H9 (cell line): Measurements from ENCODE around the gene ANGPT4. TPM values are rescaled to one million over a fixed set of nuclear protein-coding genes. Genes with fewer than 3 reads are reported as not detected.

Source experiments
- DNase-seq: peaks from one replicate; pipeline ENCODE4 v3.0.0-alpha.2; 2017
- H2AFZ ChIP-seq: one replicate; pipeline ENCODE4 v1.6.1; 2013; ENCODE audit warnings: mild to moderate bottlenecking, low read length, control low read depth, moderate library complexity
- H2AK5ac ChIP-seq: 2 replicates; pipeline ENCODE4 v1.6.1; 2013; ENCODE audit warnings: low read length, control low read depth, mixed read lengths; ENCODE audit not compliant: insufficient read length
- H2BK120ac ChIP-seq: one replicate; pipeline ENCODE4 v1.6.1; 2013; ENCODE audit warnings: low read depth, mild to moderate bottlenecking, low read length, control low read depth, inconsistent platforms; ENCODE audit not compliant: poor library complexity, severe bottlenecking
- H2BK12ac ChIP-seq: 2 replicates; pipeline ENCODE4 v1.6.1; 2013; ENCODE audit warnings: low read length, control low read depth, mixed read lengths, low read depth; ENCODE audit not compliant: insufficient read length
- H2BK15ac ChIP-seq: 2 replicates; pipeline ENCODE4 v1.6.1; 2013; ENCODE audit warnings: low read depth, low read length, control low read depth
- H2BK20ac ChIP-seq: one replicate; pipeline ENCODE4 v1.6.1; 2013; ENCODE audit warnings: low read depth, mild to moderate bottlenecking, low read length, control low read depth, inconsistent platforms; ENCODE audit not compliant: poor library complexity, severe bottlenecking
- H2BK5ac ChIP-seq: 2 replicates; pipeline ENCODE4 v1.6.1; 2013; ENCODE audit warnings: low read length, control low read depth, mixed read lengths; ENCODE audit not compliant: insufficient read length
- H3K14ac ChIP-seq: 2 replicates; pipeline ENCODE4 v1.6.1; 2013; ENCODE audit warnings: low read length, control low read depth; ENCODE audit not compliant: insufficient read depth
- H3K18ac ChIP-seq: 2 replicates; pipeline ENCODE4 v1.6.1; 2013; ENCODE audit warnings: low read depth, mild to moderate bottlenecking, mixed read lengths, low read length, control low read depth; ENCODE audit not compliant: insufficient read length
- H3K23ac ChIP-seq: 2 replicates; pipeline ENCODE4 v1.6.1; 2013; ENCODE audit warnings: low read length, control low read depth, mixed read lengths, low read depth; ENCODE audit not compliant: insufficient read length
- H3K23me2 ChIP-seq: 2 replicates; pipeline ENCODE4 v1.6.1; 2013; ENCODE audit warnings: low read depth, mild to moderate bottlenecking, mixed read lengths, low read length, control low read depth; ENCODE audit not compliant: insufficient read length, poor library complexity, severe bottlenecking
- H3K27ac ChIP-seq: 2 replicates; pipeline ENCODE4 v1.5.1; 2013; ENCODE audit warnings: low read length, control low read depth, mixed read lengths, low read depth; ENCODE audit not compliant: insufficient read length
- H3K27me3 ChIP-seq: 2 replicates; pipeline ENCODE4 v1.6.1; 2013; ENCODE audit warnings: low read length, control low read depth, inconsistent platforms; ENCODE audit not compliant: insufficient read depth
- H3K4ac ChIP-seq: 2 replicates; pipeline ENCODE4 v1.6.1; 2013; ENCODE audit warnings: low read depth, mild to moderate bottlenecking, control low read depth, inconsistent platforms, low read length, moderate library complexity
- H3K4me1 ChIP-seq: 2 replicates; pipeline ENCODE4 v1.6.1; 2013; ENCODE audit warnings: low read length, control low read depth, inconsistent platforms; ENCODE audit not compliant: insufficient read depth
- H3K4me2 ChIP-seq: 2 replicates; pipeline ENCODE4 v1.6.1; 2013; ENCODE audit warnings: low read length, control low read depth, mixed read lengths; ENCODE audit not compliant: insufficient read length, insufficient read depth
- H3K56ac ChIP-seq: 2 replicates; pipeline ENCODE4 v1.6.1; 2013; ENCODE audit warnings: low read depth, mild to moderate bottlenecking, mixed read lengths, low read length, control low read depth; ENCODE audit not compliant: insufficient read length
- H3K79me1 ChIP-seq: 2 replicates; pipeline ENCODE4 v1.6.1; 2013; ENCODE audit warnings: low read depth, mild to moderate bottlenecking, moderate library complexity, low read length, control low read depth, inconsistent platforms; ENCODE audit not compliant: insufficient read depth, poor library complexity, severe bottlenecking
- H3K79me2 ChIP-seq: 2 replicates; pipeline ENCODE4 v1.6.1; 2013; ENCODE audit warnings: low read length, control low read depth, inconsistent platforms; ENCODE audit not compliant: insufficient read depth
- H3K9ac ChIP-seq: 2 replicates; pipeline ENCODE4 v1.6.1; 2013; ENCODE audit warnings: low read length, control low read depth, mixed read lengths; ENCODE audit not compliant: insufficient read length; ENCODE audit errors: extremely low read depth
- H3K9me3 ChIP-seq: one replicate; pipeline ENCODE4 v1.6.1; 2013; ENCODE audit warnings: low read depth, low read length, inconsistent platforms; ENCODE audit not compliant: control insufficient read depth
- H3T11ph ChIP-seq: one replicate; pipeline ENCODE4 v1.6.1; 2013; ENCODE audit warnings: mild to moderate bottlenecking, low read length, control low read depth, inconsistent platforms
- H4K20me1 ChIP-seq: one replicate; pipeline ENCODE4 v1.6.1; 2013; ENCODE audit not compliant: control insufficient read depth, insufficient read length, insufficient read depth
- H4K5ac ChIP-seq: 2 replicates; pipeline ENCODE4 v1.6.1; 2013; ENCODE audit warnings: low read depth, mild to moderate bottlenecking, mixed read lengths, low read length, control low read depth; ENCODE audit not compliant: insufficient read length
- H4K8ac ChIP-seq: replicated peaks from 2 replicates; pipeline ENCODE4 v1.6.1; 2013; ENCODE audit warnings: low read length, control low read depth, mixed read lengths, low read depth; ENCODE audit not compliant: insufficient read length
- H4K91ac ChIP-seq: 2 replicates; pipeline ENCODE4 v1.6.1; 2013; ENCODE audit warnings: low read depth, mild to moderate bottlenecking, moderate library complexity, mixed read lengths, low read length, control low read depth; ENCODE audit not compliant: insufficient read length
- H3K27ac Mint-ChIP-seq, 3 experiments: 2 replicates in 2 of 3; 3 replicates in 1 of 3; pipeline ENCODE4 v1.8.0; 2020 to 2021; ENCODE audit warnings: mixed read lengths in 3 of 3, mild to moderate bottlenecking in 1 of 3, moderate library complexity in 1 of 3
- H3K27me3 Mint-ChIP-seq: 2 replicates; pipeline ENCODE4 v1.8.0; 2021; ENCODE audit warnings: low read depth, mild to moderate bottlenecking, moderate library complexity, mixed read lengths
- H3K36me3 Mint-ChIP-seq, 3 experiments: 2 replicates in 2 of 3; 3 replicates in 1 of 3; pipeline ENCODE4 v1.8.0; 2020 to 2021; ENCODE audit warnings: low read depth in 3 of 3, mixed read lengths in 3 of 3; ENCODE audit not compliant: insufficient read depth in 1 of 3
- H3K4me1 Mint-ChIP-seq, 2 experiments: 2 replicates each; pipeline ENCODE4 v1.8.0; 2020; ENCODE audit warnings: mixed read lengths in 2 of 2
- H3K4me3 Mint-ChIP-seq, 2 experiments: 2 replicates in 1 of 2; 3 replicates in 1 of 2; pipeline ENCODE4 v1.8.0; 2020 to 2021; ENCODE audit warnings: mild to moderate bottlenecking in 2 of 2, mixed read lengths in 2 of 2, moderate library complexity in 1 of 2
- H3K9me3 Mint-ChIP-seq, 2 experiments: 2 replicates in 1 of 2; 3 replicates in 1 of 2; pipeline ENCODE4 v1.8.0; 2020; ENCODE audit warnings: mild to moderate bottlenecking in 2 of 2, mixed read lengths in 2 of 2, moderate library complexity in 1 of 2
- WGBS: extraction: QIAGEN DNeasy Blood & Tissue Kit; methylation state at CpG from one replicate; pipeline ENCODE4 v1.1.7; 2013; ENCODE audit warnings: missing lambda C conversion rate, low lambda C conversion rate, mixed read lengths; ENCODE audit not compliant: insufficient read length; ENCODE audit errors: extremely low coverage; 5-methylcytosine and 5-hydroxymethylcytosine counted together
- total RNA-seq: library from RNA; stranded (reverse); gene quantifications from 2 replicates; pipeline ENCODE4 v1.2.1, GENCODE V29; 2021
- TF ChIP-seq, protein P1 (sequence below): fragments of 200-600 bp; sonication (generic); conservative IDR thresholded peaks from 3 replicates; pipeline ENCODE4 v1.8.0; 2021; ENCODE audit warnings: antibody characterized with exemption, mild to moderate bottlenecking

The ANGPT4 gene
- total RNA-seq, 1 experiment from 2014 or later: 0.11 TPM

DNA sequence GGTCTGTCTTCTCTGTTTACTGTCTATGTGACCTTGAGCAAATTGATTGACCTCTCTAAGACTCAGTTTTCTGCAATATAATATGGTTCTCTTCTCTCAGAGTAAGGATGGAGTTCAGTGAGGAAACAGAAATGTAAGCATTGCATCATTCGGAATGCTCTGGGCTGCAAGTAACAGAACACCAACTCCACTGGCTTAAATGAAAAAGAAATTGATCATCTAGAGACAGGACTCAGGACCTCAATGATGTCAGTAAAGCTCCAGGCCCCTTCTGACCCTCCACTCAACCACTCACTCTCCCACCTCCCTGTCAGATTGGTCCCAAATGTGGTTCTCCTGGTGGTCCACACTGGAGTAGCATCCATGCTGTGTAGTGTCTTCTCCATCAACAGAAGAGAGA lies 50.7 kb downstream of the ANGPT4 start:
- peaks cover 25% of the 10 kb centered on the region for H3K27me3 Mint-ChIP-seq
- H3K4me1 Mint-ChIP-seq: peaks cover 12 to 20% of the 10 kb centered on the region in 2 experiments
- H3K4ac ChIP-seq: no peak overlapping the region

More for the DNA sequence above, 50.7 kb downstream of the ANGPT4 start:
- Histone ChIP-seq H3K4me1 (peaks cover 4% of the 10 kb centered on the region; the same call in 1 of the 2 replicates), H3K79me1 (no peaks in the 10 kb centered on the region), H4K5ac (no peak overlapping the region), H2BK120ac (no peak overlapping the region), H2BK5ac (no peak overlapping the region), H3K14ac (no peak overlapping the region), H3K9ac (no peak overlapping the region), H3K27ac (no peak overlapping the region), H2AFZ (no peak overlapping the region), H2BK12ac (no peak overlapping the region), H3K4me2 (no peak overlapping the region), H3K27me3 (no peaks in the 10 kb centered on the region), H2AK5ac (no peak overlapping the region), H2BK15ac (no peak overlapping the region), H4K91ac (no peak overlapping the region), H3K23ac (no peak overlapping the region), H4K20me1 (no peaks in the 10 kb centered on the region), H3K56ac (no peak overlapping the region), H3K9me3 (no peaks in the 10 kb centered on the region), H4K8ac (no peak overlapping the region), H3K23me2 (no peaks in the 10 kb centered on the region), H3K18ac (no peak overlapping the region), H3K79me2 (no peaks in the 10 kb centered on the region), H3T11ph (no peak overlapping the region), H2BK20ac (no peak overlapping the region)
- H3K36me3 Mint-ChIP-seq: no peaks in the 10 kb centered on the region
- no peaks in the 10 kb centered on the region for H3K9me3 Mint-ChIP-seq
- H3K27ac Mint-ChIP-seq: no peak overlapping the region
- TF ChIP-seq, protein P1, sequence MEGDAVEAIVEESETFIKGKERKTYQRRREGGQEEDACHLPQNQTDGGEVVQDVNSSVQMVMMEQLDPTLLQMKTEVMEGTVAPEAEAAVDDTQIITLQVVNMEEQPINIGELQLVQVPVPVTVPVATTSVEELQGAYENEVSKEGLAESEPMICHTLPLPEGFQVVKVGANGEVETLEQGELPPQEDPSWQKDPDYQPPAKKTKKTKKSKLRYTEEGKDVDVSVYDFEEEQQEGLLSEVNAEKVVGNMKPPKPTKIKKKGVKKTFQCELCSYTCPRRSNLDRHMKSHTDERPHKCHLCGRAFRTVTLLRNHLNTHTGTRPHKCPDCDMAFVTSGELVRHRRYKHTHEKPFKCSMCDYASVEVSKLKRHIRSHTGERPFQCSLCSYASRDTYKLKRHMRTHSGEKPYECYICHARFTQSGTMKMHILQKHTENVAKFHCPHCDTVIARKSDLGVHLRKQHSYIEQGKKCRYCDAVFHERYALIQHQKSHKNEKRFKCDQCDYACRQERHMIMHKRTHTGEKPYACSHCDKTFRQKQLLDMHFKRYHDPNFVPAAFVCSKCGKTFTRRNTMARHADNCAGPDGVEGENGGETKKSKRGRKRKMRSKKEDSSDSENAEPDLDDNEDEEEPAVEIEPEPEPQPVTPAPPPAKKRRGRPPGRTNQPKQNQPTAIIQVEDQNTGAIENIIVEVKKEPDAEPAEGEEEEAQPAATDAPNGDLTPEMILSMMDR: peak; percentile 23; the same call in 2 of the 3 replicates
- H3K4me3 Mint-ChIP-seq: no peak overlapping the region
- DNase-seq: no peak
- no CpG with 5 or more reads among the region's 1 CpG for WGBS
